GM12891 (cell line): ENCODE data around the gene FFAR2.
A peak's percentile ranks its signal among the peaks of the same experiment; 100 is the strongest.
"Not testable (repeated sequence)": the region's sequence is repeated elsewhere in the genome, so short reads cannot be mapped to it uniquely, and the experiment has no call there.

ENCODE experiments used
- DNase-seq: peaks from one replicate; pipeline ENCODE4 v3.0.0; 2011; ENCODE audit warnings: low spot score; ENCODE audit not compliant: insufficient read length
- FAIRE-seq: peaks from 2 replicates; lab custom pipeline; 2011; peaks lifted over from hg19 to GRCh38; lab: Jason Lieb, UNC
- PAX5 ChIP-seq: IDR thresholded peaks from 2 replicates; pipeline ENCODE4 v1.6.1; 2011; ENCODE audit warnings: low read length, moderate library complexity, mild to moderate bottlenecking; ENCODE audit not compliant: insufficient read depth, severe bottlenecking
- POLR2A ChIP-seq: IDR thresholded peaks from 2 replicates; pipeline ENCODE4 v1.6.1; 2011; ENCODE audit warnings: low read depth, low read length, control low read depth
- POLR2AphosphoS5 ChIP-seq: IDR thresholded peaks from 2 replicates; pipeline ENCODE4 v1.6.1; 2011; ENCODE audit warnings: low read depth, low read length, control low read depth
- POU2F2 ChIP-seq: IDR thresholded peaks from 2 replicates; pipeline ENCODE4 v1.6.1; 2011; ENCODE audit warnings: low read depth, mild to moderate bottlenecking, control low read depth, low read length, moderate library complexity
- SPI1 ChIP-seq: IDR thresholded peaks from 2 replicates; pipeline ENCODE4 v1.6.1; 2011; ENCODE audit warnings: low read depth, low read length, control low read depth
- TAF1 ChIP-seq: IDR thresholded peaks from 2 replicates; pipeline ENCODE4 v1.6.1; 2011; ENCODE audit warnings: low read depth, low read length, control low read depth

FFAR2 gene

GRCh38 chr19:35466259-35466658 lies 18.2 kb downstream of the FFAR2 start:
- TF ChIP-seq SPI1 (no peak), POU2F2 (no peak), POLR2A (no peak), TAF1 (no peak), PAX5 (no peak), POLR2AphosphoS5 (no peak)
- no peak for FAIRE-seq
- no peak for DNase-seq

- peak; percentile 97 for FAIRE-seq
- no peak for TF ChIP-seq POU2F2
- TF ChIP-seq POLR2A, result no peak
- no peak for TF ChIP-seq PAX5
- no peak for TF ChIP-seq TAF1
- no peak for TF ChIP-seq POLR2AphosphoS5
- no peak for TF ChIP-seq SPI1
- DNase-seq, result peak; percentile 50
Observed at GRCh38 chr19:35468637-35469036, 20.6 kb downstream of the FFAR2 start.

GRCh38 chr19:35470128-35470527 lies 22.1 kb downstream of the FFAR2 start:
- FAIRE-seq, result peak; percentile 56
- DNase-seq, result no peak
- TF ChIP-seq POU2F2, result no peak
- peak; percentile 87 for TF ChIP-seq SPI1

- DNase-seq, FAIRE-seq: not testable (repeated sequence)
Observed at GRCh38 chr19:35471075-35471474, 23.0 kb downstream of the FFAR2 start.

GRCh38 chr19:35471946-35472345 lies 23.9 kb downstream of the FFAR2 start:
- DNase-seq (no peak), FAIRE-seq (no peak)
- TF ChIP-seq PAX5, result no peak
- no peak for TF ChIP-seq TAF1
- no peak for TF ChIP-seq SPI1
- no peak for TF ChIP-seq POLR2AphosphoS5
- no peak for TF ChIP-seq POLR2A
- no peak for TF ChIP-seq POU2F2

- FAIRE-seq, result no peak
- DNase-seq, result no peak
- TF ChIP-seq PAX5 (no peak), POU2F2 (no peak), POLR2AphosphoS5 (no peak), TAF1 (no peak), POLR2A (no peak), SPI1 (no peak)
Observed at GRCh38 chr19:35474104-35474503, 26.0 kb downstream of the FFAR2 start.

GRCh38 chr19:35474594-35474993 lies 26.5 kb downstream of the FFAR2 start:
- FAIRE-seq, DNase-seq: not testable (repeated sequence)

- DNase-seq, result no peak
- TF ChIP-seq POU2F2 (no peak), PAX5 (no peak), POLR2A (no peak), SPI1 (no peak), TAF1 (no peak), POLR2AphosphoS5 (no peak)
- FAIRE-seq, result peak; percentile 51
Observed at GRCh38 chr19:35476149-35476548, 28.1 kb downstream of the FFAR2 start.

- no peak for FAIRE-seq
- TF ChIP-seq TAF1 (no peak), PAX5 (no peak), SPI1 (no peak), POU2F2 (no peak), POLR2AphosphoS5 (no peak), POLR2A (no peak)
- no peak for DNase-seq
Observed at GRCh38 chr19:35478794-35479677, 31.0 kb downstream of the FFAR2 start.

- no peak for FAIRE-seq
- no peak for TF ChIP-seq PAX5
- TF ChIP-seq POLR2AphosphoS5, result no peak
- no peak for TF ChIP-seq POLR2A
- no peak for TF ChIP-seq POU2F2
- TF ChIP-seq TAF1, result no peak
- no peak for TF ChIP-seq SPI1
- no peak for DNase-seq
Observed at GRCh38 chr19:35483089-35483488, 35.0 kb downstream of the FFAR2 start.
